Measurements from ENCODE around the gene ZRSR2.

ZRSR2 gene

DNA sequence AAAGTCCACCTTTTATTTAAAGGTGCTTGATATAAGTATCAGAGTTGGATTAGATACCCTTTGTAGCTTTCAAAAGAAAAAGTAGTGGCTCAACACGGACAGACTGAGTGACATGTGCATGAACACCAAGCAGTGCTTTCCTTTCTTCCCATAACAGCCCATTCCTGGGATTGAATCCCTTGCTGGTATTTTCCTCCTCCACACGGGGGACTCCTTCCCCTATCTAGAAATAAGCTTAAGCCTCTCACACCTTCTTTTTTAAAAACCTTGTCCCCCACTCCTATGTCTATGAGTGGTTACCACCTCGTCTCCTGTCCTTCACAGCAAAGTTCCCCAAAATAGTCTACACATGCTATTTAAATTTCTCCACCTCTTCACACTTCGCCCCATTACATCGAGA is 59.3 kb downstream of the ZRSR2 start:
- peaks cover 15% of the 10 kb centered on the region for H4K20me1 ChIP-seq (ENCODE audit: insufficient read depth, low read length, poor library complexity, severe bottlenecking)
- H3K4me1 ChIP-seq (ENCODE audit: insufficient read depth, low read length, poor library complexity, severe bottlenecking) = peaks cover 37% of the 10 kb centered on the region
- H3K4me2 ChIP-seq (ENCODE audit: low read depth, low read length, poor library complexity, severe bottlenecking) = peak overlapping the region; percentile 89
- no peak overlapping the region for H3K9ac ChIP-seq (ENCODE audit: low read depth, low read length, poor library complexity, severe bottlenecking)
- peaks cover 87% of the 10 kb centered on the region for H3K79me2 ChIP-seq (ENCODE audit: insufficient read depth, low read length)
- 0 out of 2 replicates have a peak, but pooled peaks have one; percentile 25 for TF ChIP-seq CTCF (conservative IDR thresholded peaks at IDR 0.05; ENCODE audit: low read length)
- no peak for TF ChIP-seq EZH2phosphoT487 (IDR thresholded peaks at IDR 0.05; ENCODE audit: borderline replicate concordance)
- H3K4me3 ChIP-seq (ENCODE audit: low read length, poor library complexity, severe bottlenecking) = peak overlapping the region; percentile 26
- no peaks in the 10 kb centered on the region for H3K9me3 ChIP-seq (ENCODE audit: insufficient read depth, low read depth, low read length)
- no peak overlapping the region for H2AFZ ChIP-seq (ENCODE audit: low read length)
- no peaks in the 10 kb centered on the region for H3K9me2 ChIP-seq (replicated peaks; ENCODE audit: low read depth, low read length)
- no peaks in the 10 kb centered on the region for H3K27me3 ChIP-seq (ENCODE audit: insufficient read depth, low read length, poor library complexity, severe bottlenecking)
- peaks cover 6% of the 10 kb centered on the region; the same call in 1 of the 2 replicates for H3K36me3 ChIP-seq (ENCODE audit: insufficient read depth, low read length)
- no peaks in the 10 kb centered on the region for H3F3A ChIP-seq (ENCODE audit: low read depth)

GRCh38 chrX:15853586-15854079 is 63.3 kb downstream of the ZRSR2 start:
- H3K36me3 ChIP-seq (ENCODE audit: insufficient read depth, low read length) = no peaks in the 10 kb centered on the region
- no peaks in the 10 kb centered on the region for H3K9me3 ChIP-seq (ENCODE audit: insufficient read depth, low read depth, low read length)
- H3F3A ChIP-seq (ENCODE audit: low read depth) = no peaks in the 10 kb centered on the region
- peak overlapping the region; percentile 84 for H3K9ac ChIP-seq (ENCODE audit: low read depth, low read length, poor library complexity, severe bottlenecking)
- peak overlapping the region; percentile 89 for H3K4me2 ChIP-seq (ENCODE audit: low read depth, low read length, poor library complexity, severe bottlenecking)
- H3K4me1 ChIP-seq (ENCODE audit: insufficient read depth, low read length, poor library complexity, severe bottlenecking) = peaks cover 31% of the 10 kb centered on the region
- H3K4me3 ChIP-seq (ENCODE audit: low read length, poor library complexity, severe bottlenecking) = peak overlapping the region; percentile 98
- no peak overlapping the region for H2AFZ ChIP-seq (ENCODE audit: low read length)
- TF ChIP-seq EZH2phosphoT487 (IDR thresholded peaks at IDR 0.05; ENCODE audit: borderline replicate concordance) (no peak), CTCF (conservative IDR thresholded peaks at IDR 0.05; ENCODE audit: low read length) (no peak)
- no peaks in the 10 kb centered on the region for H3K9me2 ChIP-seq (replicated peaks; ENCODE audit: low read depth, low read length)
- no peaks in the 10 kb centered on the region for H4K20me1 ChIP-seq (ENCODE audit: insufficient read depth, low read length, poor library complexity, severe bottlenecking)
- peaks cover 54% of the 10 kb centered on the region for H3K79me2 ChIP-seq (ENCODE audit: insufficient read depth, low read length)
- no peaks in the 10 kb centered on the region for H3K27me3 ChIP-seq (ENCODE audit: insufficient read depth, low read length, poor library complexity, severe bottlenecking)

- Histone ChIP-seq H3K4me2 (ENCODE audit: low read depth, low read length, poor library complexity, severe bottlenecking) (peak overlapping the region; percentile 89), H4K20me1 (ENCODE audit: insufficient read depth, low read length, poor library complexity, severe bottlenecking) (no peaks in the 10 kb centered on the region), H3K79me2 (ENCODE audit: insufficient read depth, low read length) (peaks cover 50% of the 10 kb centered on the region), H2AFZ (ENCODE audit: low read length) (no peak overlapping the region; the same call in 1 of the 2 replicates), H3K9me3 (ENCODE audit: insufficient read depth, low read depth, low read length) (no peaks in the 10 kb centered on the region), H3K36me3 (ENCODE audit: insufficient read depth, low read length) (no peaks in the 10 kb centered on the region), H3K4me1 (ENCODE audit: insufficient read depth, low read length, poor library complexity, severe bottlenecking) (peaks cover 27% of the 10 kb centered on the region), H3K9me2 (replicated peaks; ENCODE audit: low read depth, low read length) (no peaks in the 10 kb centered on the region), H3K4me3 (ENCODE audit: low read length, poor library complexity, severe bottlenecking) (peak overlapping the region; percentile 98), H3K27me3 (ENCODE audit: insufficient read depth, low read length, poor library complexity, severe bottlenecking) (no peaks in the 10 kb centered on the region), H3F3A (ENCODE audit: low read depth) (no peaks in the 10 kb centered on the region), H3K9ac (ENCODE audit: low read depth, low read length, poor library complexity, severe bottlenecking) (peak overlapping the region; percentile 84)
- TF ChIP-seq CTCF (conservative IDR thresholded peaks at IDR 0.05; ENCODE audit: low read length) (peak; percentile 30; the same call in 1 of the 2 replicates), EZH2phosphoT487 (IDR thresholded peaks at IDR 0.05; ENCODE audit: borderline replicate concordance) (no peak)
Measured at GRCh38 chrX:15854080-15854655, 63.9 kb downstream of the ZRSR2 start.

Data from Loucy (cell line).